SK-N-SH (cell line): Measurements from ENCODE around the gene PAN2. TPM values are rescaled to one million over a fixed set of nuclear protein-coding genes. Genes with fewer than 3 reads are reported as not detected.
"Not testable (repeated sequence)": the region's sequence is repeated elsewhere in the genome, so short reads cannot be mapped to it uniquely, and the experiment has no call there.

Experiments used
- CTCF ChIA-PET: fragments of 300-600, 350-600 bp; formaldehyde crosslinking; extraction: SDS; loops from one replicate; lab custom pipeline; 2021; lab: Yijun Ruan, JAX
- POLR2A ChIA-PET: fragments of 350-600 bp; sonication (Branson Sonifier 250); formaldehyde crosslinking; extraction: SDS; loops from one replicate; lab custom pipeline; 2020; ENCODE audit warnings: antibody characterized with exemption, inconsistent platforms; lab: Yijun Ruan, JAX
- DNase-seq: peaks from one replicate; pipeline ENCODE4 v3.0.0; 2012
- H2AFZ ChIP-seq: fragments of 200-600 bp; sonication (generic); 2 replicates; pipeline ENCODE4 v1.8.1; 2016; ENCODE audit warnings: antibody characterized with exemption, mild to moderate bottlenecking, low read depth
- H3F3A ChIP-seq: fragments of 200-600 bp; sonication (generic); replicated peaks from 2 replicates; pipeline ENCODE3; 2016; ENCODE audit warnings: antibody characterized with exemption, mild to moderate bottlenecking; ENCODE audit not compliant: insufficient read depth
- H3K27ac ChIP-seq, 2 experiments: fragments of 200-500 bp in 1 of 2; fragments of 200-600 bp in 1 of 2; sonication (Bioruptor generic) in 1 of 2; sonication (generic), shearing (Covaris generic) in 1 of 2; 2 replicates each; pipeline versions ENCODE4 v1.5.1 to v1.6.1; 2014 to 2016; ENCODE audit warnings: low read depth in 2 of 2, inconsistent platforms in 1 of 2, low read length in 1 of 2, mild to moderate bottlenecking in 1 of 2, mixed read lengths in 1 of 2
- H3K27me3 ChIP-seq: fragments of 200-600 bp; sonication (generic), shearing (Covaris generic); 2 replicates; pipeline ENCODE4 v1.6.1; 2016; ENCODE audit warnings: mixed run types; ENCODE audit not compliant: insufficient read depth
- H3K36me3 ChIP-seq, 2 experiments: fragments of 200-500 bp in 1 of 2; fragments of 200-600 bp in 1 of 2; sonication (Bioruptor generic) in 1 of 2; sonication (generic) in 1 of 2; replicated peaks in 1 of 2; 2 replicates each; pipeline versions ENCODE3 to v1.5.1; 2014 to 2016; ENCODE audit warnings: low read length in 1 of 2, mild to moderate bottlenecking in 1 of 2; ENCODE audit not compliant: insufficient read depth in 2 of 2, control insufficient read depth in 1 of 2
- H3K4me1 ChIP-seq, 2 experiments: fragments of 200-500 bp in 1 of 2; fragments of 200-600 bp in 1 of 2; sonication (Bioruptor generic) in 1 of 2; sonication (generic), shearing (Covaris generic) in 1 of 2; 2 replicates each; pipeline versions ENCODE4 v1.5.1 to v1.6.1; 2014 to 2016; ENCODE audit warnings: low read depth in 1 of 2, low read length in 1 of 2, mixed run types in 1 of 2; ENCODE audit not compliant: insufficient read depth in 2 of 2, control insufficient read depth in 1 of 2
- H3K4me2 ChIP-seq: fragments of 200-600 bp; sonication (generic), shearing (Covaris generic); 2 replicates; pipeline ENCODE4 v1.6.1; 2017; ENCODE audit warnings: mixed run types
- H3K4me3 ChIP-seq, 2 experiments: fragments of 200-500 bp in 1 of 2; fragments of 200-600 bp in 1 of 2; sonication (Bioruptor generic) in 1 of 2; sonication (generic), shearing (Covaris generic) in 1 of 2; 2 replicates each; pipeline versions ENCODE4 v1.5.1 to v1.8.1; 2014 to 2016; ENCODE audit warnings: low read depth in 2 of 2, inconsistent platforms in 1 of 2, low read length in 1 of 2, mild to moderate bottlenecking in 1 of 2, mixed read lengths in 1 of 2, moderate library complexity in 1 of 2
- H3K79me2 ChIP-seq: fragments of 200-600 bp; sonication (generic); 2 replicates; pipeline ENCODE4 v1.8.1; 2017; ENCODE audit warnings: mild to moderate bottlenecking; ENCODE audit not compliant: insufficient read depth
- H3K9ac ChIP-seq: fragments of 200-600 bp; sonication (generic); 2 replicates; pipeline ENCODE4 v1.6.1; 2017; ENCODE audit warnings: mixed run types
- H3K9me2 ChIP-seq: fragments of 200-600 bp; sonication (generic); 2 replicates; pipeline ENCODE4 v1.6.1; 2017; ENCODE audit warnings: mixed run types
- H3K9me3 ChIP-seq: fragments of 200-600 bp; sonication (generic); 2 replicates; pipeline ENCODE4 v1.6.1; 2017; ENCODE audit warnings: mixed run types, mild to moderate bottlenecking, moderate library complexity
- H4K20me1 ChIP-seq: fragments of 200-600 bp; sonication (generic); 2 replicates; pipeline ENCODE4 v1.6.1; 2017; ENCODE audit warnings: mild to moderate bottlenecking, mixed run types; ENCODE audit not compliant: insufficient read depth
- EP300 ChIP-seq, 2 experiments: IDR thresholded peaks; 2 replicates each; pipeline versions ENCODE4 v1.4.0 to v1.6.1; 2012; ENCODE audit warnings: borderline replicate concordance in 1 of 2, low read depth in 1 of 2, low read length in 1 of 2
- EZH2phosphoT487 ChIP-seq: fragments of 200-600 bp; sonication (generic); IDR thresholded peaks from 2 replicates; pipeline ENCODE4 v1.6.1; 2017; ENCODE audit warnings: low read depth, mixed run types, mild to moderate bottlenecking, antibody characterized with exemption, moderate library complexity, borderline replicate concordance
- FOXJ3 ChIP-seq: sonication (generic); formaldehyde crosslinking; IDR thresholded peaks from 2 replicates; pipeline ENCODE4 v1.5.1; 2020; ENCODE audit warnings: mild to moderate bottlenecking, missing genetic modification reagents
- FOXM1 ChIP-seq: IDR thresholded peaks from 2 replicates; pipeline ENCODE4 v1.4.0; 2012; ENCODE audit warnings: low read depth, mild to moderate bottlenecking
- GABPA ChIP-seq: IDR thresholded peaks from 2 replicates; pipeline ENCODE4 v1.4.0; 2012; ENCODE audit warnings: low read depth, mild to moderate bottlenecking
- MAX ChIP-seq: IDR thresholded peaks from 2 replicates; pipeline ENCODE4 v1.4.0; 2012; ENCODE audit warnings: low read depth
- MEF2A ChIP-seq: IDR thresholded peaks from 2 replicates; pipeline ENCODE4 v1.4.0; 2012; ENCODE audit warnings: low read depth, borderline replicate concordance
- MXI1 ChIP-seq: IDR thresholded peaks from 2 replicates; pipeline ENCODE4 v1.6.1; 2012; ENCODE audit warnings: mild to moderate bottlenecking, low read depth, low read length, improper control_type of control experiment
- NFIC ChIP-seq: IDR thresholded peaks from 2 replicates; pipeline ENCODE4 v1.4.0; 2012; ENCODE audit warnings: borderline replicate concordance
- POLR2AphosphoS5 ChIP-seq: IDR thresholded peaks from 2 replicates; pipeline ENCODE4 v1.6.1; 2012; ENCODE audit warnings: low read depth, low read length
- RCOR1 ChIP-seq: fragments of 150-350 bp; IDR thresholded peaks from 2 replicates; pipeline ENCODE4 v1.6.1; 2017; ENCODE audit warnings: antibody characterized with exemption, low read length
- RFX5 ChIP-seq: IDR thresholded peaks from 2 replicates; pipeline ENCODE4 v1.6.1; 2012; ENCODE audit warnings: mild to moderate bottlenecking, improper control_type of control experiment, low read length
- SIN3A ChIP-seq: IDR thresholded peaks from 2 replicates; pipeline ENCODE4 v1.6.1; 2012; ENCODE audit warnings: low read depth, mild to moderate bottlenecking, low read length, moderate library complexity, borderline replicate concordance
- WGBS: methylation state at CpG from one replicate; pipeline ENCODE4 v1.1.6; 2017; ENCODE audit warnings: low lambda C conversion rate; 5-methylcytosine and 5-hydroxymethylcytosine counted together
- polyA plus RNA-seq, 3 experiments: library from polyadenylated mRNA; depleted of rRNA; stranded (reverse); fragments of >200 nt; gene quantifications; 2 replicates each; pipeline ENCODE4 v1.2.3, GENCODE V29; 2012
- TF ChIP-seq, protein P1 (sequence below): IDR thresholded peaks from 2 replicates; pipeline ENCODE4 v1.6.1; 2012; ENCODE audit warnings: mild to moderate bottlenecking, low read depth, low read length, moderate library complexity
- TF ChIP-seq, protein P2 (sequence below): fragments of 150-350 bp; IDR thresholded peaks from 2 replicates; pipeline ENCODE4 v1.6.1; 2016; ENCODE audit warnings: mild to moderate bottlenecking, low read depth, low read length

The PAN2 gene
- polyA plus RNA-seq, 1 of the 3 experiments (the other 2 are of a cell fraction), result 37.1 TPM

- Histone ChIP-seq H3K27me3 (no peaks in the 10 kb centered on the region), H3K4me2 (no peak overlapping the region), H3K4me3 (no peak overlapping the region), H2AFZ (no peak overlapping the region), H4K20me1 (no peaks in the 10 kb centered on the region), H3K36me3 (peaks cover 0 to 4% of the 10 kb centered on the region in 2 experiments), H3K9me3 (no peaks in the 10 kb centered on the region), H3K4me1 (peaks cover 4 to 8% of the 10 kb centered on the region in 2 experiments; a peak in 1 of 4 replicates), H3K9ac (no peak overlapping the region), H3K79me2 (peaks cover 4% of the 10 kb centered on the region; the same call in 1 of the 2 replicates), H3F3A (peaks cover 10% of the 10 kb centered on the region), H3K27ac (no peak overlapping the region), H3K9me2 (no peaks in the 10 kb centered on the region)
- ChIA-PET CTCF (interaction anchor here (0.7 to 1.3 kb wide), 3 partner anchors 9 to 205 kb away, joined by 3 read pairs; no protein-coding TSS in a partner anchor), POLR2A (no interaction called here)
- TF ChIP-seq RFX5 (no peak), EZH2phosphoT487 (no peak), MEF2A (no peak), FOXJ3 (no peak), POLR2AphosphoS5 (no peak), MAX (no peak), MXI1 (no peak), SIN3A (no peak), RCOR1 (no peak), FOXM1 (no peak), GABPA (no peak), EP300 (IDR thresholded peaks at IDR 0.05; ENCODE audit: borderline replicate concordance in 1 of 2, low read depth in 1 of 2, low read length in 1 of 2) (no peak), NFIC (no peak)
- TF ChIP-seq, protein P1, sequence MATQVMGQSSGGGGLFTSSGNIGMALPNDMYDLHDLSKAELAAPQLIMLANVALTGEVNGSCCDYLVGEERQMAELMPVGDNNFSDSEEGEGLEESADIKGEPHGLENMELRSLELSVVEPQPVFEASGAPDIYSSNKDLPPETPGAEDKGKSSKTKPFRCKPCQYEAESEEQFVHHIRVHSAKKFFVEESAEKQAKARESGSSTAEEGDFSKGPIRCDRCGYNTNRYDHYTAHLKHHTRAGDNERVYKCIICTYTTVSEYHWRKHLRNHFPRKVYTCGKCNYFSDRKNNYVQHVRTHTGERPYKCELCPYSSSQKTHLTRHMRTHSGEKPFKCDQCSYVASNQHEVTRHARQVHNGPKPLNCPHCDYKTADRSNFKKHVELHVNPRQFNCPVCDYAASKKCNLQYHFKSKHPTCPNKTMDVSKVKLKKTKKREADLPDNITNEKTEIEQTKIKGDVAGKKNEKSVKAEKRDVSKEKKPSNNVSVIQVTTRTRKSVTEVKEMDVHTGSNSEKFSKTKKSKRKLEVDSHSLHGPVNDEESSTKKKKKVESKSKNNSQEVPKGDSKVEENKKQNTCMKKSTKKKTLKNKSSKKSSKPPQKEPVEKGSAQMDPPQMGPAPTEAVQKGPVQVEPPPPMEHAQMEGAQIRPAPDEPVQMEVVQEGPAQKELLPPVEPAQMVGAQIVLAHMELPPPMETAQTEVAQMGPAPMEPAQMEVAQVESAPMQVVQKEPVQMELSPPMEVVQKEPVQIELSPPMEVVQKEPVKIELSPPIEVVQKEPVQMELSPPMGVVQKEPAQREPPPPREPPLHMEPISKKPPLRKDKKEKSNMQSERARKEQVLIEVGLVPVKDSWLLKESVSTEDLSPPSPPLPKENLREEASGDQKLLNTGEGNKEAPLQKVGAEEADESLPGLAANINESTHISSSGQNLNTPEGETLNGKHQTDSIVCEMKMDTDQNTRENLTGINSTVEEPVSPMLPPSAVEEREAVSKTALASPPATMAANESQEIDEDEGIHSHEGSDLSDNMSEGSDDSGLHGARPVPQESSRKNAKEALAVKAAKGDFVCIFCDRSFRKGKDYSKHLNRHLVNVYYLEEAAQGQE, result no peak
- TF ChIP-seq, protein P2, sequence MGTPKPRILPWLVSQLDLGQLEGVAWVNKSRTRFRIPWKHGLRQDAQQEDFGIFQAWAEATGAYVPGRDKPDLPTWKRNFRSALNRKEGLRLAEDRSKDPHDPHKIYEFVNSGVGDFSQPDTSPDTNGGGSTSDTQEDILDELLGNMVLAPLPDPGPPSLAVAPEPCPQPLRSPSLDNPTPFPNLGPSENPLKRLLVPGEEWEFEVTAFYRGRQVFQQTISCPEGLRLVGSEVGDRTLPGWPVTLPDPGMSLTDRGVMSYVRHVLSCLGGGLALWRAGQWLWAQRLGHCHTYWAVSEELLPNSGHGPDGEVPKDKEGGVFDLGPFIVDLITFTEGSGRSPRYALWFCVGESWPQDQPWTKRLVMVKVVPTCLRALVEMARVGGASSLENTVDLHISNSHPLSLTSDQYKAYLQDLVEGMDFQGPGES, result no peak
- no peak for DNase-seq
- WGBS, result 85% methylated on average over 9 of the region's 9 CpGs
Observed at GRCh38 chr12:56336361-56337167, 2.8 kb upstream of the PAN2 start.

DNA sequence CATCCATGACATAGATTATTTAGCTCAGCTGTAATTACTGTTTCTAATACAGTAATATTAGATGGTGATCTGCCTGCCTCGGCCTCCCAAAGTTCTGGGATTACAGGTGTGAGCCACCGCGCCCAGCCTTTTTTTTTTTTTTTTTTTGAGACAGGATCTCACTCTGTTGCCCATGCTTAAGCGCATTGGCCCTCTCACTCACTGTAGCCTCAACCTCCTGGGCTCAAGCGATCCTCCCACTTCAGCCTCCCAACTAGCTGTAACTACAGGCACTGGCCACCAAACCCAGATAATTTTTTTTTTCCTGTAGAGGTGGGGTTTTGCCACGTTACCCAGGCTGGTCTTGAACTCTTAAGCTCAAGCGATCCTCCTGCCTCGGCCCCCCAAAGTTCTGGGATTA is 1.7 kb upstream of the PAN2 start:
- H3K79me2 ChIP-seq, H3K27me3 ChIP-seq, H3K4me3 ChIP-seq, H3K9me3 ChIP-seq, H3K27ac ChIP-seq, DNase-seq, H3K9me2 ChIP-seq, H3K9ac ChIP-seq, H2AFZ ChIP-seq, H3K4me2 ChIP-seq, H3K4me1 ChIP-seq, H3K36me3 ChIP-seq, H3F3A ChIP-seq, H4K20me1 ChIP-seq: not testable (repeated sequence)
- 93% methylated on average over 8 of the region's 8 CpGs for WGBS
- POLR2A ChIA-PET, result interaction anchor here (1.0 to 1.2 kb wide), 2 partner anchors 8 to 128 kb away, joined by 3 read pairs; no protein-coding TSS in a partner anchor
- CTCF ChIA-PET, result interaction anchor here (1.1 to 1.3 kb wide), 2 partner anchors 10 to 14 kb away, joined by 3 read pairs; no protein-coding TSS in a partner anchor
